ENCODE data around the gene TRIM26.

Gene TRIM26

DNA sequence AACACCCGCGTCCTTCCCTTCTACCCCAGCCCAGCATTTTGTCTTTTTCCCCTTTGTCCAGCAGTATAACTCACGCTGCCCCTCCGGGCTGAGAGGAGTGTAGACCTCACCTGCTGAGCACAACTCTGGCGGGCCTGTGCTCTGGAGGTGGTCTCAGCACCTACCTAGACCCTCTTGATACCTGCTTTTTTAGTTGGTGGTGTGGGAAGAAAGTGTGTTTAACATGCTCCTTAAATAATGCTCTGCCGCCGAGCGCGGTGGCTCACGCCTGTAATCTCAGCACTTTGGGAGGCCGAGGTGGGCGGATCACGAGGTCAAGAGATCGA is 1.4 kb upstream of the TRIM26 start:
- H3K9ac ChIP-seq (ENCODE audit: insufficient read length): no peak overlapping the region

DNA sequence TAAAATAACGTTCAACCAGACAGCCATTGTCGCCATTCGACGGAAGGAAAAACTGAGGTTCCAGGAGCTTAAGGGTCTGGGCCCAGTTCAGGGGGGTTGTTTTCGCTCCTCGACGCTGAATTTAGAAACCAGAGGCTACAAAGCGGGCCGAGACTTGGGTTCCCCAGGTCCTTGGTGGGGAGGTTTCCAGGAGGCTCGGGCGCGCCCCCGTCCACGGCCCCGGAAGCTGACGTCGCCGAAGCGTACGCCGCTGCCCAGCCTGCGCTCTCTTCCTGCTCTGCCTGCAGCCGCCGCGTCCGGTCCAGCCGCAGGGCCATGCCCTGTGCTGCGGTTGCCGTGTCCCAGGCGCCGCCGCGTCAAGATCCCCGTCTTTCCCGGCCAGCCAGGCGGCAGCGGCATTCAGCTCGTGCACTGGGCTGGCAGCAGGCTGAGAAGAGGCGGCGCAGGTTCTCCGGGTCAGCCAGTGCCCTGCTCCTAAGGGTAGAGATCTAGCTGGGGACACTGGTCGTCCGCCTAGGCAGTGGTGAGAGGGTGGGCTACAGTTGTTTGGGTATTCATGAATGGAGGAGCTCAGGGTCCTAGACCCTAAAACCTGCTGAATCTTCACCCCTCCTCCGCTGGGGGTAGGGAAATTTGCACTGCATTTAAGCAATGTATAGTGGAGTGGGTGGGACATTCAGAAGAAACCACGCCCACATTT is 901 bp upstream of the TRIM26 start:
- DNase-seq (ENCODE audit: low read depth, low spot score): no peak
- no peaks in the 10 kb centered on the region for H3K36me3 ChIP-seq (ENCODE audit: insufficient read depth, low read length)
- no peak overlapping the region for H3K27ac ChIP-seq
- no peaks in the 10 kb centered on the region for H3K9me3 ChIP-seq (ENCODE audit: low read depth, low read length)
- H3K9ac ChIP-seq (ENCODE audit: insufficient read length): no peak overlapping the region
- H3K4me3 ChIP-seq: no peak overlapping the region
- TF ChIP-seq EZH2 (IDR thresholded peaks at IDR 0.05) (no peak), POLR2AphosphoS5 (IDR thresholded peaks at IDR 0.05; ENCODE audit: borderline replicate concordance, low read depth, low read length) (peak; percentile 28; the same call in 1 of the 2 replicates)

More for the DNA sequence above, 1.4 kb upstream of the TRIM26 start:
- TF ChIP-seq POLR2AphosphoS5 (IDR thresholded peaks at IDR 0.05; ENCODE audit: borderline replicate concordance, low read depth, low read length) (no peak), EZH2 (IDR thresholded peaks at IDR 0.05) (no peak), FOXP2 (optimal IDR thresholded peaks at IDR 0.05; ENCODE audit: control extremely low read depth, extremely low read length, insufficient read depth) (no peak)
- DNase-seq (ENCODE audit: low read depth, low spot score): no peak
- Histone ChIP-seq H3K4me3 (no peak overlapping the region), H3K36me3 (ENCODE audit: insufficient read depth, low read length) (no peaks in the 10 kb centered on the region), H3K9me3 (ENCODE audit: low read depth, low read length) (no peaks in the 10 kb centered on the region), H3K27ac (no peak overlapping the region)

DNA sequence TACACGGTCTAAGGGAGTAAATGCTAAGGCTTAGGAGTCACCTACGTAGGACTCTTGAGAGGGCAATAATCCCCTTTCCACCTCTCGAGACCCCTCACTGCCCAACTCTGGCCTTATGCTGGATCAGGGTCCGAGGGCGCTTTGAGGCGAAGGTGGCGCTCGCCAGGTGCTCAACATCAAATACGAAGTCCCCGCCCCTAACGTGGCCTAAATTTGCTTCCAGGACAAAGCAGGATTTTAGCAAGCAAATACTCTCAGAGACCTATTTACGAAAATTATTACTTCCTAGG is 406 bp upstream of the TRIM26 start:
- Histone ChIP-seq H3K4me3 (peak overlapping the region; percentile 83), H3K9me3 (ENCODE audit: low read depth, low read length) (no peaks in the 10 kb centered on the region), H3K27ac (no peak overlapping the region), H3K9ac (ENCODE audit: insufficient read length) (peak overlapping the region; percentile 68), H3K36me3 (ENCODE audit: insufficient read depth, low read length) (no peaks in the 10 kb centered on the region)
- DNase-seq (ENCODE audit: low read depth, low spot score): no peak
- TF ChIP-seq EZH2 (IDR thresholded peaks at IDR 0.05) (no peak), FOXP2 (optimal IDR thresholded peaks at IDR 0.05; ENCODE audit: control extremely low read depth, extremely low read length, insufficient read depth) (no peak), POLR2AphosphoS5 (IDR thresholded peaks at IDR 0.05; ENCODE audit: borderline replicate concordance, low read depth, low read length) (no peak)

DNA sequence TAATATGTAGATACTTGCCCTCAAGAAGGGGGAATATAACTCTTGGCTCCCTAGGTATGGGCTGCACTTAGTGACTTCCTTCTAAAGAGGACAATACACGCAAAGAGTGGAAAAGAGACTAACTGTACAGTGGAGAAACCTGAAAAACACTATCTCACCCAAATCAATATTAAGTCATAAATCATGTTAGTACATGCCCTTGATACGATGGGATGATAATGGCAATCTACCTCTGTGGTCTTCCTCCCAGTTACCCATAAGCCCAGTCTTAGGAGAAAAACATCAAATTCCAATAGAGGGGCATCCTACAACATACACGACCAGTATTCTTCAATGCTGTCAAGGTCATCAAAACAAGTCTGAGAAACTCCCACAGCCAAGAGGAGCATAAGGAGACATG is 1.3 kb downstream of the TRIM26 start:
- Histone ChIP-seq H3K27ac (no peak overlapping the region), H3K36me3 (ENCODE audit: insufficient read depth, low read length) (no peaks in the 10 kb centered on the region), H3K9me3 (ENCODE audit: low read depth, low read length) (no peaks in the 10 kb centered on the region), H3K4me3 (peak overlapping the region; percentile 83), H3K9ac (ENCODE audit: insufficient read length) (peak overlapping the region; percentile 83)
- DNase-seq (ENCODE audit: low read depth, low spot score): no peak
- no peak for TF ChIP-seq FOXP2 (optimal IDR thresholded peaks at IDR 0.05; ENCODE audit: control extremely low read depth, extremely low read length, insufficient read depth)
- TF ChIP-seq POLR2AphosphoS5 (IDR thresholded peaks at IDR 0.05; ENCODE audit: borderline replicate concordance, low read depth, low read length): no peak
- no peak for TF ChIP-seq EZH2 (IDR thresholded peaks at IDR 0.05)

DNA sequence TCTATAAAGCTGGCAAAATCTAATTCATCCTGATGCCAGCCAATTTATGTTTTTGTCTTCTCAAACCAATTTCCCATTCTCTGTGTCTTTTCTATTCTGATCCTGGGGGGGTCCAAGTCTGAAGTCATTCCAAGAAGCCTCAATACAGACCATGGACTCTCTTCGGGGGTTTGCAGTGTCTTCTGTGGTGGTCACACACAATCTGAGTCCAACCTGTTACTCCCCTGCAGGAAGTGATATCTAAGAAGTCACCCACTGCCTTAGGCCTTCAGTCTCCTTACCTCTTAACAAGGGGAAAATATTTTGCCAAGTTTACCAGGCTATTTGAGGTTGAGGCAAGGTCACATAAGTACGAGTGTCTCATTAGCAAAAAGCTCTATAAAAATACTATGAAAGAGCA is 1.9 kb downstream of the TRIM26 start:
- no peaks in the 10 kb centered on the region for H3K36me3 ChIP-seq (ENCODE audit: insufficient read depth, low read length)
- H3K4me3 ChIP-seq: peak overlapping the region; percentile 83
- TF ChIP-seq FOXP2 (optimal IDR thresholded peaks at IDR 0.05; ENCODE audit: control extremely low read depth, extremely low read length, insufficient read depth) (no peak), POLR2AphosphoS5 (IDR thresholded peaks at IDR 0.05; ENCODE audit: borderline replicate concordance, low read depth, low read length) (no peak), EZH2 (IDR thresholded peaks at IDR 0.05) (no peak)
- H3K9me3 ChIP-seq (ENCODE audit: low read depth, low read length): no peaks in the 10 kb centered on the region
- H3K9ac ChIP-seq (ENCODE audit: insufficient read length): peak overlapping the region; percentile 25
- no peak for DNase-seq (ENCODE audit: low read depth, low spot score)
- H3K27ac ChIP-seq: no peak overlapping the region

DNA sequence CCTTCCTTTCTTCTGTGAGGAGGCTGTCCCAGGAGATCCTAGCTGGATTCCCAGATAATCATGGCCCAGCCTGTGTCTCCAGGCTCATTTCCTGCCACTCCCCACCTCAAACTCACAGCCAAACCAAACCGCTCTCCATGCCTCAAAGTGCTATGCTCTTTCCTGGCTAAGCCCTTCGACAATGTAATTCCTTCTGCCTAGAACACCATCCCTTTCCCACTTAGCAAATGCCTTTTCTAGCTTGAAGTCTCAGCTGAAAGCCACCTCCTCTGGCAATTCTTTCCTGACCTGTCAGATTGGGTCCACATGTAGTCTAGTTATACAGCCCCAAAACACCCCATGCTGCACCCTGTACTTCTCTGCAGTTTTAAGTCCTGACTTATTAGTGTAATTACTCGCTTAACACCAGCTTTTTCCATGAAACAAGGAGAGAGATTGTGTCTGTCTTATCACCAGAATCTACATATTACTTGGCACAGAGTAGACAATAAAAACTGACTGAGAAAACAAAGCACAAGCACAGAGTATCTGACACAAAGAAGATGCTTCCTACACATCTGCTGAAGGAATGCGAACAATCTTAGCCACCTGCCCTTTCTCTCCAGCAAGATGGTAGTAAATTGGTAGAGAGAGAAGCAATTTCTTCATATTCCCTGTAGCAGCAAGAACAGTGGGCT is 5.4 kb downstream of the TRIM26 start:
- DNase-seq (ENCODE audit: low read depth, low spot score): no peak
- peaks cover 8% of the 10 kb centered on the region; the same call in 1 of the 2 replicates for H3K36me3 ChIP-seq (ENCODE audit: insufficient read depth, low read length)
- no peak overlapping the region for H3K27ac ChIP-seq
- H3K9ac ChIP-seq (ENCODE audit: insufficient read length): no peak overlapping the region
- no peak overlapping the region for H3K4me3 ChIP-seq
- H3K9me3 ChIP-seq (ENCODE audit: low read depth, low read length): no peaks in the 10 kb centered on the region
- TF ChIP-seq POLR2AphosphoS5 (IDR thresholded peaks at IDR 0.05; ENCODE audit: borderline replicate concordance, low read depth, low read length): no peak
- TF ChIP-seq FOXP2 (optimal IDR thresholded peaks at IDR 0.05; ENCODE audit: control extremely low read depth, extremely low read length, insufficient read depth): no peak
- TF ChIP-seq EZH2 (IDR thresholded peaks at IDR 0.05): no peak

DNA sequence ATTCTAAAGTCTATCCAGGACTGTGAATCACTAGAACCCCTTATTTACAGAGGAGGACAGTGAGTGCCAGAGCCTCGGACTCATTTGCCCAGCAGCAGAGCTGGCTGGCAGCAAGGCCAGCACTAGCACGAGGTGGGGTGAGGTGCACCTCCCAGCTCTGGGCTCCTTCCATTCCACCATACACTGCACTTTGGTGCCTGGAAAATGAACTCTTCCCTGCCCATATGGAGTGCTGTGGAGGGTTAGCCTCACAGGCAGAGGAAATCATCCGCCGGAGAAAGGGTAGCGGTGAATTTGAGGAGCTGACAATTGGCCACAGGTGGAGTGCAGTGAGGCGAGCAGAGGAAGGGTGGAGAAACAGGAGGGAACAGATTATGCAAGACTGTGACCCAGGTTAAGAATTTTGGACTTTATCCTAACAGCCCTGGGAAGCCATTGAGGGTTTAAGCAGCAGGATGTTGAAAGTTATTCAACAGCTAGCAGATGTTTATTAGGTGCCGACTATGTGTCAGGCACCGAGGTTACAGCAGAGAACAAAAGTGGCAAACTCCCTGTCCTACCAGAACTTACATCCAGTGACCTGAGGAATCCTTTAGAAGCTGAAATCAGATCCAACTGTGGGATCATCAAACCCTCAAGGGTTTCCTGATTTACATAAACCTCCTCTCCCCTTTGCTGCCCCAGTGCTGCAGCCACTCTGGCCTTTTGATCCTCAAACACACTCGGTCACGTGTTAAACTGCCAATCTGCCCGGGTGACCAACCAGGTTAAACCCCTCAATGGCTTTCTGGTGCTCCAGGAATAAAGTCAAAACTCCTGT is 6.2 kb downstream of the TRIM26 start:
- no peak for DNase-seq (ENCODE audit: low read depth, low spot score)
- H3K27ac ChIP-seq: no peak overlapping the region
- TF ChIP-seq EZH2 (IDR thresholded peaks at IDR 0.05): no peak
- no peak for TF ChIP-seq POLR2AphosphoS5 (IDR thresholded peaks at IDR 0.05; ENCODE audit: borderline replicate concordance, low read depth, low read length)
- TF ChIP-seq FOXP2 (optimal IDR thresholded peaks at IDR 0.05; ENCODE audit: control extremely low read depth, extremely low read length, insufficient read depth): no peak
- H3K4me3 ChIP-seq: no peak overlapping the region
- no peak overlapping the region for H3K9ac ChIP-seq (ENCODE audit: insufficient read length)
- peaks cover 8% of the 10 kb centered on the region; the same call in 1 of the 2 replicates for H3K36me3 ChIP-seq (ENCODE audit: insufficient read depth, low read length)
- H3K9me3 ChIP-seq (ENCODE audit: low read depth, low read length): no peaks in the 10 kb centered on the region

DNA sequence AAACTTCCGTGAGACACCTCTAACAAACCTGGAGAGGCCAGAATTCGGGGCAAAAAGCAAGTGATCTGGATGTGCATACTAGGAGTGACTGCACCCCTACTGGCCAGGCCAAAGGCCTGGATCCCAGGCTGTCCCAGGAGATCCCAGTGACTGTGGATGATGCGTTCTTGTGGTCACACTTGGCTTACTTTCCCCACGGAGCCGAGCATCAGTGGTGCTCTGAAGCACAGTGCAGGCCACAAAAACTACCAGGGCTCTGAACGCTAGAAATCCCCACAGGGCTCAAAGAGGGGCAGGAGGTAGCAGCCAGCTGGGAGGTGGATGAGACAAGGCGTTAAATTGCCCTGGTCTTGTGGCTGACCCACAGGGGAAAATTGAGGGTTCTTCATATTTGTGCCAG is 7.1 kb downstream of the TRIM26 start:
- no peak for TF ChIP-seq FOXP2 (optimal IDR thresholded peaks at IDR 0.05; ENCODE audit: control extremely low read depth, extremely low read length, insufficient read depth)
- TF ChIP-seq EZH2 (IDR thresholded peaks at IDR 0.05): no peak
- TF ChIP-seq POLR2AphosphoS5 (IDR thresholded peaks at IDR 0.05; ENCODE audit: borderline replicate concordance, low read depth, low read length): no peak
- Histone ChIP-seq H3K9me3 (ENCODE audit: low read depth, low read length) (no peaks in the 10 kb centered on the region), H3K9ac (ENCODE audit: insufficient read length) (no peak overlapping the region), H3K36me3 (ENCODE audit: insufficient read depth, low read length) (peaks cover 9% of the 10 kb centered on the region), H3K4me3 (no peak overlapping the region), H3K27ac (no peak overlapping the region)
- DNase-seq (ENCODE audit: low read depth, low spot score): no peak
